Measurements from ENCODE around the gene KLHL7. TPM values are rescaled to one million over a fixed set of nuclear protein-coding genes. Genes with fewer than 3 reads are reported as not detected.

The KLHL7 gene
- total RNA-seq, 1 donor from 2014 or later: 54.8 TPM

DNA sequence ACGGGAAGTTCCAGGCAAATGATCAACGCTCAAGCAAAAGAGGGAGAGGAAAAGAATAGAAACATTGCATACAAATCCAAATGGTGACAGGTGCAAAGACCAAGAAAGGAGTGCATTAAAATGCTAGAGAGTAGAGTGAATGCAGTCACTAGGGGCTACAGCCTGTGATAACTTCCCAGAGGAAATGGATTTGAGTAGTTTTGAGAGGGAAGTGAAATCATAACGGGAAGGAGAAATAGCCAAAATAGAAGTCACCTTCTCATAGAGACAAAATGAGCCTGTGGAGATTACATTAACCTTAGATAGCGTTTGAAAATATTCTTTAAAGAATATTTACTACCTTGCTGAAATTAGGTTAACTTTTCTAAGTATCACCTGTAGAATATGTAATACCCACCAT, 102.7 kb downstream of the KLHL7 start:
- DNase-seq (ENCODE audit: low read depth): no peak
- Histone ChIP-seq H3K36me3 (ENCODE audit: control insufficient read depth, insufficient read depth, low read length) (no peaks in the 10 kb centered on the region), H3K27me3 (ENCODE audit: control insufficient read depth, insufficient read depth, low read length) (no peaks in the 10 kb centered on the region), H3K4me3 (ENCODE audit: low read depth, low read length) (no peak overlapping the region)
- TF ChIP-seq, protein P1, sequence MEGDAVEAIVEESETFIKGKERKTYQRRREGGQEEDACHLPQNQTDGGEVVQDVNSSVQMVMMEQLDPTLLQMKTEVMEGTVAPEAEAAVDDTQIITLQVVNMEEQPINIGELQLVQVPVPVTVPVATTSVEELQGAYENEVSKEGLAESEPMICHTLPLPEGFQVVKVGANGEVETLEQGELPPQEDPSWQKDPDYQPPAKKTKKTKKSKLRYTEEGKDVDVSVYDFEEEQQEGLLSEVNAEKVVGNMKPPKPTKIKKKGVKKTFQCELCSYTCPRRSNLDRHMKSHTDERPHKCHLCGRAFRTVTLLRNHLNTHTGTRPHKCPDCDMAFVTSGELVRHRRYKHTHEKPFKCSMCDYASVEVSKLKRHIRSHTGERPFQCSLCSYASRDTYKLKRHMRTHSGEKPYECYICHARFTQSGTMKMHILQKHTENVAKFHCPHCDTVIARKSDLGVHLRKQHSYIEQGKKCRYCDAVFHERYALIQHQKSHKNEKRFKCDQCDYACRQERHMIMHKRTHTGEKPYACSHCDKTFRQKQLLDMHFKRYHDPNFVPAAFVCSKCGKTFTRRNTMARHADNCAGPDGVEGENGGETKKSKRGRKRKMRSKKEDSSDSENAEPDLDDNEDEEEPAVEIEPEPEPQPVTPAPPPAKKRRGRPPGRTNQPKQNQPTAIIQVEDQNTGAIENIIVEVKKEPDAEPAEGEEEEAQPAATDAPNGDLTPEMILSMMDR (IDR thresholded peaks at IDR 0.05; ENCODE audit: insufficient read depth, low read length, poor library complexity, severe bottlenecking): no peak

- Histone ChIP-seq H3K36me3 (ENCODE audit: control insufficient read depth, insufficient read depth, low read length) (no peaks in the 10 kb centered on the region), H3K27me3 (ENCODE audit: control insufficient read depth, insufficient read depth, low read length) (no peaks in the 10 kb centered on the region), H3K4me3 (ENCODE audit: low read depth, low read length) (no peak overlapping the region)
- TF ChIP-seq, protein P1 (IDR thresholded peaks at IDR 0.05; ENCODE audit: insufficient read depth, low read length, poor library complexity, severe bottlenecking): no peak
- no peak for DNase-seq (ENCODE audit: low read depth)
Measured at GRCh38 chr7:23210506-23210905, 104.9 kb downstream of the KLHL7 start.

GRCh38 chr7:23211589-23211988, 106.0 kb downstream of the KLHL7 start:
- H3K36me3 ChIP-seq (ENCODE audit: control insufficient read depth, insufficient read depth, low read length): no peaks in the 10 kb centered on the region
- no peak overlapping the region for H3K4me3 ChIP-seq (ENCODE audit: low read depth, low read length)
- no peaks in the 10 kb centered on the region for H3K27me3 ChIP-seq (ENCODE audit: control insufficient read depth, insufficient read depth, low read length)
- DNase-seq (ENCODE audit: low read depth): peak; percentile 23
- TF ChIP-seq, protein P1 (IDR thresholded peaks at IDR 0.05; ENCODE audit: insufficient read depth, low read length, poor library complexity, severe bottlenecking): no peak

DNA sequence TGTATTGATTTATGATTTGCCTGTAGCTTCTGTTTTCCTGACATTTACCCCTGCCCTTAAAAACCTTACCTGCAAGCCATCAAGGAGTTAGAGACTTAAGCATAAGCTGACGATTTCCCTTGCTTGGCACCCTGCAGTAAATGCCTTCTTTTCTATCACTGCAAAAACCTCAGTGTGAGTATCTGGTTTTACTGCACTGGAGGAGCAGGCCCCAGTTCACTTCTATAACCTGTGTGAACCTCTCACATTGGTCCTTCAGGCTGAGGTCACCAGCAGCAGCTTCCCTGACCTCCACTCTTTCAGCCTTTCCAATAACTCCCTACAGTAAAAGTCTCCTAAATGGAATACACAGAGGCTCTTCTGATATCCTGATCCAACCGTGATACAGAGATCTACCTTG, 106.8 kb downstream of the KLHL7 start:
- DNase-seq (ENCODE audit: low read depth): no peak
- Histone ChIP-seq H3K4me3 (ENCODE audit: low read depth, low read length) (no peak overlapping the region), H3K36me3 (ENCODE audit: control insufficient read depth, insufficient read depth, low read length) (no peaks in the 10 kb centered on the region), H3K27me3 (ENCODE audit: control insufficient read depth, insufficient read depth, low read length) (no peaks in the 10 kb centered on the region)
- TF ChIP-seq, protein P1 (IDR thresholded peaks at IDR 0.05; ENCODE audit: insufficient read depth, low read length, poor library complexity, severe bottlenecking): no peak

DNA sequence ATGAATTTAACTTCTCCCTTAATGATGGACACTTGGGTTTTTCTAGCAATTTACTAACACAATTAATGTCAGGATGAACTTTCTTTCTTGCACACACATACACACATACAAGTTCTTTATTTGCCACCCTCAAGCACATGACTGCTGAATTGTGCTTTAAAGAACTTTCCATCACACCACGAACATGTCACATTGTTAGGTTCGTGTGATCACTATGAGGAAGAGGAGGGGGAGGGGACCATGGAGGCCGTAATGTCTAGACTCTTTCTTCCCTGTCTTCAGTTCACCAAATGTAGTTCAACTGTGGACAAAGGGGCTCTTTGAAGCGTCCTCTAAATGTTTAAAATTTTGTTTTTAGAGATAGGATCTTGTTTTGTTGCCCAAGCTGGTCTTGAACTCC, 107.3 kb downstream of the KLHL7 start:
- Histone ChIP-seq H3K4me3 (ENCODE audit: low read depth, low read length) (no peak overlapping the region), H3K36me3 (ENCODE audit: control insufficient read depth, insufficient read depth, low read length) (no peaks in the 10 kb centered on the region), H3K27me3 (ENCODE audit: control insufficient read depth, insufficient read depth, low read length) (no peaks in the 10 kb centered on the region)
- DNase-seq (ENCODE audit: low read depth): no peak
- TF ChIP-seq, protein P1 (IDR thresholded peaks at IDR 0.05; ENCODE audit: insufficient read depth, low read length, poor library complexity, severe bottlenecking): no peak

DNA sequence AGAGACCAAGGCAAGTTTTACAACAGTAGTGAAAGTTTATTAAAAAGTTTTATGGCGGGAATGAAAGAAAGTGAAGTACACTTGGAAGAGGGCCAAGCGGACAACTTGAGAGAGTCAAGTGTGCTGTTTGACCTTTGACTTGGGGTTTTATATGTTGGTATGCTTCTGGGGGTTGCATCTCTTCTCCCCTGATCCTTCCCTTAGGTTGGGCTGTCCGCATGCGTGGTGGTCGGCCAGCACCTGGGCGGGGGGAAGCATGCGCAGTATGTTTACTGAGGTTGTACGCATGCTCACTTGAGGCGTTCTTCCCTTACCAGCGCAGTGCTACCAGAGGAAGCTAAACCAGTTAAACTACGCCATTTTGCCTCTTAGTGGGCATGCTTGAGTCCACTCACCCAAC, 108.2 kb downstream of the KLHL7 start:
- Histone ChIP-seq H3K4me3 (ENCODE audit: low read depth, low read length) (no peak overlapping the region), H3K36me3 (ENCODE audit: control insufficient read depth, insufficient read depth, low read length) (no peaks in the 10 kb centered on the region), H3K27me3 (ENCODE audit: control insufficient read depth, insufficient read depth, low read length) (no peaks in the 10 kb centered on the region)
- TF ChIP-seq, protein P1 (IDR thresholded peaks at IDR 0.05; ENCODE audit: insufficient read depth, low read length, poor library complexity, severe bottlenecking): no peak
- no peak for DNase-seq (ENCODE audit: low read depth)
